HFFc6 (cell line): Measurements from ENCODE around the gene GPATCH2. TPM values are rescaled to one million over a fixed set of nuclear protein-coding genes. Genes with fewer than 3 reads are reported as not detected.
A peak's percentile ranks its signal among the peaks of the same experiment; 100 is the strongest.

ENCODE experiments used
- DNase-seq: peaks from one replicate; pipeline ENCODE4 v3.0.0-alpha.2; 2018
- H3K27ac Mint-ChIP-seq: 2 replicates; pipeline ENCODE4 v1.8.0; 2020; ENCODE audit warnings: mild to moderate bottlenecking, mixed read lengths
- H3K27me3 Mint-ChIP-seq: 2 replicates; pipeline ENCODE4 v1.8.0; 2021; ENCODE audit warnings: mild to moderate bottlenecking, moderate library complexity, mixed read lengths; ENCODE audit not compliant: insufficient read depth
- H3K36me3 Mint-ChIP-seq: 2 replicates; pipeline ENCODE4 v1.8.0; 2021; ENCODE audit warnings: low read depth, mixed read lengths
- H3K4me1 Mint-ChIP-seq: 2 replicates; pipeline ENCODE4 v1.8.0; 2020; ENCODE audit warnings: low read depth, mixed read lengths
- H3K4me3 Mint-ChIP-seq: 2 replicates; pipeline ENCODE4 v1.8.0; 2020; ENCODE audit warnings: mild to moderate bottlenecking, moderate library complexity, mixed read lengths
- H3K9me3 Mint-ChIP-seq: 2 replicates; pipeline ENCODE4 v1.8.0; 2020; ENCODE audit warnings: mild to moderate bottlenecking, mixed read lengths
- total RNA-seq, 6 experiments: library from RNA; stranded (reverse); fragmentation: NEBNext Ultra II Directional; extraction: Animal tissue kit (Norgen Biotek cat#: 25700); gene quantifications; 2 replicates in 1 of 6; 3 replicates in 5 of 6; pipeline ENCODE4 v1.2.3, GENCODE V29; 2021
- TF ChIP-seq, protein P1 (sequence below): fragments of 200-600 bp; sonication (generic); IDR thresholded peaks from 2 replicates; pipeline ENCODE4 v1.5.0; 2021; ENCODE audit warnings: antibody characterized with exemption, mild to moderate bottlenecking

The GPATCH2 gene
- total RNA-seq, 6 experiments from 2014 or later = 8.1 to 11.5 (median 9.8) TPM

DNA sequence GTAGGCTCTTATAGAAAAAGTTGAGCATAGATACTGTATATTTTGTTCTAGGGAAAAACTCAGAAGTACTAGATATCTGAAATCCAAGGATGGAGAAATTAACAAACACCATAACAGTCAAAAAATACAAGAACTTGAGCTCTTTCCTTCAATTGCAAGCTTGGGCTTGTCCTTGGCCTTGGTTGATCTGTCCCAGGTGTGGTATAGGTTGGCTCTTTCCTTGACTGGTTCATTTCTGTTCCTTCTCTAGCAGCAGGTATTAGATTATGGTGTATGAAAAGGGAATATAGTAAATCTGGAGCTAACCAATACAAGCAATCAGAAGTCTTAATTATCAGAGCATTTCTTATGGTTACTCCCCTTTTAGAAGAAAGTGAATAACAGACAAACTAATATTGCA lies 198.6 kb downstream of the GPATCH2 start:
- H3K4me3 Mint-ChIP-seq = no peak overlapping the region
- no peak for DNase-seq
- no peaks in the 10 kb centered on the region for H3K27me3 Mint-ChIP-seq
- no peaks in the 10 kb centered on the region for H3K4me1 Mint-ChIP-seq
- no peak overlapping the region for H3K27ac Mint-ChIP-seq
- TF ChIP-seq, protein P1, sequence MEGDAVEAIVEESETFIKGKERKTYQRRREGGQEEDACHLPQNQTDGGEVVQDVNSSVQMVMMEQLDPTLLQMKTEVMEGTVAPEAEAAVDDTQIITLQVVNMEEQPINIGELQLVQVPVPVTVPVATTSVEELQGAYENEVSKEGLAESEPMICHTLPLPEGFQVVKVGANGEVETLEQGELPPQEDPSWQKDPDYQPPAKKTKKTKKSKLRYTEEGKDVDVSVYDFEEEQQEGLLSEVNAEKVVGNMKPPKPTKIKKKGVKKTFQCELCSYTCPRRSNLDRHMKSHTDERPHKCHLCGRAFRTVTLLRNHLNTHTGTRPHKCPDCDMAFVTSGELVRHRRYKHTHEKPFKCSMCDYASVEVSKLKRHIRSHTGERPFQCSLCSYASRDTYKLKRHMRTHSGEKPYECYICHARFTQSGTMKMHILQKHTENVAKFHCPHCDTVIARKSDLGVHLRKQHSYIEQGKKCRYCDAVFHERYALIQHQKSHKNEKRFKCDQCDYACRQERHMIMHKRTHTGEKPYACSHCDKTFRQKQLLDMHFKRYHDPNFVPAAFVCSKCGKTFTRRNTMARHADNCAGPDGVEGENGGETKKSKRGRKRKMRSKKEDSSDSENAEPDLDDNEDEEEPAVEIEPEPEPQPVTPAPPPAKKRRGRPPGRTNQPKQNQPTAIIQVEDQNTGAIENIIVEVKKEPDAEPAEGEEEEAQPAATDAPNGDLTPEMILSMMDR = no peak
- H3K9me3 Mint-ChIP-seq = no peaks in the 10 kb centered on the region
- H3K36me3 Mint-ChIP-seq = peaks cover 9% of the 10 kb centered on the region; the same call in 1 of the 2 replicates

GRCh38 chr1:217431395-217431794 lies 199.5 kb downstream of the GPATCH2 start:
- DNase-seq = no peak
- peaks cover 9% of the 10 kb centered on the region; the same call in 1 of the 2 replicates for H3K36me3 Mint-ChIP-seq

GRCh38 chr1:217425422-217425821 lies 205.5 kb downstream of the GPATCH2 start:
- H3K9me3 Mint-ChIP-seq = no peaks in the 10 kb centered on the region
- DNase-seq = no peak
- TF ChIP-seq, protein P1 = no peak

More at GRCh38 chr1:217431395-217431794, 199.5 kb downstream of the GPATCH2 start:
- no peaks in the 10 kb centered on the region for H3K9me3 Mint-ChIP-seq
- TF ChIP-seq, protein P1 = no peak
- H3K27me3 Mint-ChIP-seq = no peaks in the 10 kb centered on the region
- no peaks in the 10 kb centered on the region for H3K4me1 Mint-ChIP-seq
- H3K4me3 Mint-ChIP-seq = no peak overlapping the region
- no peak overlapping the region for H3K27ac Mint-ChIP-seq

GRCh38 chr1:217419194-217419551 lies 211.7 kb downstream of the GPATCH2 start:
- no peaks in the 10 kb centered on the region for H3K9me3 Mint-ChIP-seq
- H3K27ac Mint-ChIP-seq = no peak overlapping the region
- TF ChIP-seq, protein P1 = no peak
- no peak for DNase-seq
- H3K4me3 Mint-ChIP-seq = no peak overlapping the region
- H3K36me3 Mint-ChIP-seq = no peaks in the 10 kb centered on the region
- no peaks in the 10 kb centered on the region; the same call in 1 of the 2 replicates for H3K27me3 Mint-ChIP-seq
- H3K4me1 Mint-ChIP-seq = peaks cover 6% of the 10 kb centered on the region; the same call in 1 of the 2 replicates

More at GRCh38 chr1:217425422-217425821, 205.5 kb downstream of the GPATCH2 start:
- Mint-ChIP-seq H3K27me3 (no peaks in the 10 kb centered on the region; the same call in 1 of the 2 replicates), H3K4me3 (no peak overlapping the region), H3K27ac (no peak overlapping the region), H3K36me3 (0 out of 2 replicates have a peak, but pooled peaks cover under 1% of the 10 kb centered on the region), H3K4me1 (no peaks in the 10 kb centered on the region)

DNA sequence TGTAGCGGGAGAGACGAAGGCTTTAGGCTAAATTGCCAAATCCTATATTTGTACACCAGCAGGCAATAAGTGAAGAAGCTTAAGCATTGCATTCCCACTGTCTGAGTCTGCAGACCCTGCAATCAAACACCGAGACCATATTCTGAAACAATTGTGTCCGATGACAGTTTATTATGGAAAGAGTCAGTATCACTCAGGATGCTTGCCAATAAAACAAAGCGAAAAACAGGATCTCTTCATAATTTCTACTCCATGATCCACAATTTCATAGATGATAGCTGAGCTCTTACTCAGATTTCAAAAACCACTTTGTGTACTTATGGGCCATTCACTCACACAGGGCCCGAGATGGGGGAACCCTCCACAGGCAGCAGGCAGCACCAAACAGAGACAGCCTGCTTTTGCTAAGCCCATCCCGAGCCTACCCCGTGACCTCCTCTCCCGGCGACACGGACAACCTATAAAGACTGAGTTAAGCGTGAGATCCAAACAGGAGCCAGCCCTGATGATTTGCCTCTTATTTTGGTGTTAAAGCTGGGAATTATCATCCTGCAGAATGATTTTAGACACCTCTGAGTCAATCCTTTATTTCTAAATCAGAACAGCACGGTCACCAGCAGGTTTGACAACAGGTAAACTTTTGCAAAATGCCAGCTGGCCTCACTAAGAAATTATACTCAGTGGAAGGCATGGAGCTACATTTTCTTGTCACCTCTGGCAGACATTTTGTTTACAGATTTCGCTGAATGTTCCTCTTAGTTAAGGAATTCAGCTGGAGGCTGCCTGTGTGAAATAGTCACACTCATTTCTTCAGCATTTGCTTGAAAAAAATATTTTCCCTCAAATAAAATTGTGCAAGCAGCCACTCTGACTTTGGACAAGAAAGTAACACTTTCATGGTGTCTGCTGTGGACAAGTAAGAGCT lies 212.4 kb downstream of the GPATCH2 start:
- H3K27ac Mint-ChIP-seq = no peak overlapping the region
- no peaks in the 10 kb centered on the region for H3K36me3 Mint-ChIP-seq
- no peaks in the 10 kb centered on the region; the same call in 1 of the 2 replicates for H3K9me3 Mint-ChIP-seq
- H3K4me3 Mint-ChIP-seq = peak overlapping the region; percentile 38; the same call in 1 of the 2 replicates
- TF ChIP-seq, protein P1 = no peak
- peaks cover 6% of the 10 kb centered on the region; the same call in 1 of the 2 replicates for H3K4me1 Mint-ChIP-seq
- no peaks in the 10 kb centered on the region for H3K27me3 Mint-ChIP-seq
- DNase-seq = no peak
